Measurements from ENCODE around the gene SLC26A4.

GRCh38 chr7:107725138-107725740 is 64.6 kb downstream of the SLC26A4 start:
- TF ChIP-seq TSHZ2 (CRISPR knock-in tag; IDR thresholded peaks at IDR 0.05) (no peak), CREB5 (CRISPR knock-in tag; IDR thresholded peaks at IDR 0.05; ENCODE audit: low read depth) (no peak), OSR1 (CRISPR knock-in tag; IDR thresholded peaks at IDR 0.05) (no peak), TOX (CRISPR knock-in tag; IDR thresholded peaks at IDR 0.05; ENCODE audit: borderline replicate concordance) (no peak)

Measured in SK-N-SH treated with all-trans-retinoic acid at 6 μM for 48 hours (cell line).